DND-41 (cell line): ENCODE data around the gene NDRG3.

ENCODE experiments used
- EZH2 ChIP-seq: IDR thresholded peaks from 3 replicates; pipeline ENCODE4 v1.6.1; 2012; ENCODE audit warnings: borderline replicate concordance, low read depth, mild to moderate bottlenecking, moderate library complexity, low read length, inconsistent platforms; ENCODE audit not compliant: severe bottlenecking
- TF ChIP-seq, protein P1 (sequence below): IDR thresholded peaks from 2 replicates; pipeline ENCODE4 v1.5.1; 2012; ENCODE audit warnings: borderline replicate concordance, low read length, moderate library complexity, mild to moderate bottlenecking; ENCODE audit not compliant: poor library complexity, severe bottlenecking; ENCODE audit errors: extremely low read depth

DNA sequence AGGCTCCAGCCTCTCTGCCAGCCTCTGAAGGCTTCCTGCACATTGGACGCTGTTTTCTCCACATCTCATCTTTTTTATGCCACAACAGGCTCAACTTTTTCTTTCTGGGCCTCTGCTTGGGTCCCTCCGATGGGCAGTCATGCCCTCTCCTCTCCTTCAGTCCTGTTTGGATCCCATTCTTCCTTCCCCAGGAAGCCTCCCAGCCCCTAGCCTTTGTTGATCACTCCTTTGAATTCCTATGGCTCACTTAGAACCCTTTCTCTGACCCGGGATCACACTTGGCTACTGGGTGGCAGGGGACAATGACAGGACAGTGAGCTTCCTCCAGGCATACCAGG, 104.4 kb downstream of the NDRG3 start:
- TF ChIP-seq, protein P1, sequence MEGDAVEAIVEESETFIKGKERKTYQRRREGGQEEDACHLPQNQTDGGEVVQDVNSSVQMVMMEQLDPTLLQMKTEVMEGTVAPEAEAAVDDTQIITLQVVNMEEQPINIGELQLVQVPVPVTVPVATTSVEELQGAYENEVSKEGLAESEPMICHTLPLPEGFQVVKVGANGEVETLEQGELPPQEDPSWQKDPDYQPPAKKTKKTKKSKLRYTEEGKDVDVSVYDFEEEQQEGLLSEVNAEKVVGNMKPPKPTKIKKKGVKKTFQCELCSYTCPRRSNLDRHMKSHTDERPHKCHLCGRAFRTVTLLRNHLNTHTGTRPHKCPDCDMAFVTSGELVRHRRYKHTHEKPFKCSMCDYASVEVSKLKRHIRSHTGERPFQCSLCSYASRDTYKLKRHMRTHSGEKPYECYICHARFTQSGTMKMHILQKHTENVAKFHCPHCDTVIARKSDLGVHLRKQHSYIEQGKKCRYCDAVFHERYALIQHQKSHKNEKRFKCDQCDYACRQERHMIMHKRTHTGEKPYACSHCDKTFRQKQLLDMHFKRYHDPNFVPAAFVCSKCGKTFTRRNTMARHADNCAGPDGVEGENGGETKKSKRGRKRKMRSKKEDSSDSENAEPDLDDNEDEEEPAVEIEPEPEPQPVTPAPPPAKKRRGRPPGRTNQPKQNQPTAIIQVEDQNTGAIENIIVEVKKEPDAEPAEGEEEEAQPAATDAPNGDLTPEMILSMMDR = no peak
- no peak for TF ChIP-seq EZH2
